Esophagus squamous epithelium (tissue), 5 donors: ENCODE results near the gene CMTM1. TPM values are rescaled to one million over a fixed set of nuclear protein-coding genes. Genes with fewer than 3 reads are reported as not detected.
"Not testable (repeated sequence)": the region's sequence is repeated elsewhere in the genome, so short reads cannot be mapped to it uniquely, and the experiment has no call there.

Experiments used
- DNase-seq: peaks from one replicate; lab custom pipeline; 2025; lab: John Stamatoyannopoulos, UW
- H3K27ac ChIP-seq, 4 donors: fragments of 200-600 bp; sonication (generic); one replicate each; pipeline ENCODE4 v1.5.1; 2016 to 2019; ENCODE audit warnings: mild to moderate bottlenecking in 1 of 4
- H3K27me3 ChIP-seq, 4 donors: fragments of 200-600 bp; sonication (generic); 1 replicate in 3 of 4; 2 replicates in 1 of 4; pipeline versions ENCODE4 v1.5.1 to v1.6.0; 2017 to 2021; ENCODE audit warnings: antibody characterized with exemption in 1 of 4
- H3K36me3 ChIP-seq, 3 donors: fragments of 200-600 bp; sonication (generic); one replicate each; pipeline ENCODE4 v1.5.1; 2016 to 2019
- H3K4me1 ChIP-seq, 3 donors: fragments of 200-600 bp; sonication (generic); one replicate each; pipeline ENCODE4 v1.5.1; 2017 to 2019
- H3K4me3 ChIP-seq, 4 donors: fragments of 200-600 bp; sonication (generic); 1 replicate in 3 of 4; 2 replicates in 1 of 4; pipeline ENCODE4 v1.5.1; 2016 to 2019; ENCODE audit warnings: mild to moderate bottlenecking in 2 of 4, moderate library complexity in 1 of 4
- H3K9me3 ChIP-seq, 3 donors: fragments of 200-600 bp; sonication (generic); one replicate each; pipeline ENCODE4 v1.5.1; 2016 to 2019
- POLR2A ChIP-seq, 4 donors: fragments of 450-650 bp; IDR thresholded peaks; one replicate each; pipeline ENCODE4 v1.6.1; 2017; ENCODE audit warnings: antibody characterized with exemption in 4 of 4, mild to moderate bottlenecking in 4 of 4, moderate library complexity in 3 of 4
- WGBS, 2 donors: methylation state at CpG; one replicate each; pipeline ENCODE4 v1.1.5; 2018; 5-methylcytosine and 5-hydroxymethylcytosine counted together
- intact Hi-C: fragments of 100-400 bp; cut with DNase I; formaldehyde crosslinking; loops from one replicate; pipeline ENCODE4 v1.15.0; 2022
- total RNA-seq, 4 donors: library from RNA; depleted of rRNA; stranded (reverse); fragments of >200 nt; gene quantifications; one replicate each; pipeline ENCODE4 v1.1.0, GENCODE V29; 2016
- TF ChIP-seq, protein P1 (sequence below), 6 experiments: fragments of 450-650 bp in 4 of 6; fragments of 200-600 bp in 2 of 6; sonication (generic) in 2 of 6; IDR thresholded peaks; one replicate each; pipeline ENCODE4 v1.5.1; 2016 to 2019; ENCODE audit warnings: antibody characterized with exemption in 6 of 6, mild to moderate bottlenecking in 4 of 6, moderate library complexity in 4 of 6
- donor health status: DM: yes; HTN: yes; CAD: no.

The CMTM1 gene
- total RNA-seq, 4 donors from 2014 or later = 1.3 to 1.5 TPM; not detected in 2

DNA sequence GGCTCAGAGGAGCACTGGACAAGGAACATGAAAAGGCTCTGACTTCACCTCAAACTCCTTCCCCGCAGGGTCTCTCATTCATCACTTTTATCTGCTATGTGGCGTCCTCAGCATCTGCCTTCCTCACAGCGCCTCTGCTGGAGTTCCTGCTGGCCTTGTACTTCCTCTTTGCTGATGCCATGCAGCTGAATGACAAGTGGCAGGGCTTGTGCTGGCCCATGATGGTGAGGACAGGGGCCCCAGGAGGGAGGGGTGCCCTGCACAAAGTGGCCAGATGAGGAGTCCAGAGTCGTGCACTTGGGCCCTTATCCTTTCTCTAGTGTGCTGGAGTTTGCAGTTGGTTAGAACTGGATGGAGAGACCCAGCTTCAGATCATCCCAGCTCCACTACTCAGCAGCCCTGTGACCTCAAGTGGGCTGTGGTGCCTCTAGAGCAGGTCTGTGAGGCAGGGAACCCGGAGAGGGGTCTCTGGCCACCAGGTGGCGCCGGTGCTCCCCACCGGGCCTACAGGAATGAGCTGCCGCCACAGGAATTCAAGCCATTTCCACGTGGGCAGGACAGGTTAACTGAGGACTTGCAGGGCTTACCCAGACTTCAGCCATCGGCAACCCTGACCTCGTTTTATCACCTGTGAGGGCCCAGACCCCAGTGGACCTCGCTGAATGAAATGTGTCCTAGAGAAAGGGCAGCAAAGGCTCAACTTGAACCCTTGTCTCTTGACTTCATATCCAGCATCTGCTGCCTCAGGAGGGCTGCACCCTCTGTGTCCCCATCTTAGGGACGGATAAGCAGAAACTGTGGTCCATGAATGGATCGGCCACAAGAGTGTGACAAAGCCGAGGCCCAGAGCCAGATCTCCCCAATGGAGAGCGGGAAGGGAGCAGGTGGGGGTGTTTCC, 42.3 kb downstream of the CMTM1 start:
- Histone ChIP-seq H3K4me3 (no peak overlapping the region), H3K36me3 (peaks cover 14 to 48% (median 26%) of the 10 kb centered on the region in 3 donors), H3K9me3 (no peaks in the 10 kb centered on the region), H3K27me3 (peaks cover 0 to 10% (median 0%) of the 10 kb centered on the region in 4 donors), H3K4me1 (peaks cover 19 to 51% (median 29%) of the 10 kb centered on the region in 3 donors), H3K27ac (peak overlapping the region in 3 of 4 donors; percentile 5 to 41 (median 14))
- no peak for DNase-seq
- WGBS, 2 donors = 50 to 52% methylated on average over 6 to 10 of the region's 17 CpGs
- intact Hi-C loops = loop anchor here (10.0 kb wide), 2 partner anchors 134 to 256 kb away; no protein-coding TSS in a partner anchor
- TF ChIP-seq, protein P1, sequence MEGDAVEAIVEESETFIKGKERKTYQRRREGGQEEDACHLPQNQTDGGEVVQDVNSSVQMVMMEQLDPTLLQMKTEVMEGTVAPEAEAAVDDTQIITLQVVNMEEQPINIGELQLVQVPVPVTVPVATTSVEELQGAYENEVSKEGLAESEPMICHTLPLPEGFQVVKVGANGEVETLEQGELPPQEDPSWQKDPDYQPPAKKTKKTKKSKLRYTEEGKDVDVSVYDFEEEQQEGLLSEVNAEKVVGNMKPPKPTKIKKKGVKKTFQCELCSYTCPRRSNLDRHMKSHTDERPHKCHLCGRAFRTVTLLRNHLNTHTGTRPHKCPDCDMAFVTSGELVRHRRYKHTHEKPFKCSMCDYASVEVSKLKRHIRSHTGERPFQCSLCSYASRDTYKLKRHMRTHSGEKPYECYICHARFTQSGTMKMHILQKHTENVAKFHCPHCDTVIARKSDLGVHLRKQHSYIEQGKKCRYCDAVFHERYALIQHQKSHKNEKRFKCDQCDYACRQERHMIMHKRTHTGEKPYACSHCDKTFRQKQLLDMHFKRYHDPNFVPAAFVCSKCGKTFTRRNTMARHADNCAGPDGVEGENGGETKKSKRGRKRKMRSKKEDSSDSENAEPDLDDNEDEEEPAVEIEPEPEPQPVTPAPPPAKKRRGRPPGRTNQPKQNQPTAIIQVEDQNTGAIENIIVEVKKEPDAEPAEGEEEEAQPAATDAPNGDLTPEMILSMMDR (IDR thresholded peaks at IDR 0.05) = peak; percentile 74 to 94 (median 86)
- no peak for TF ChIP-seq POLR2A (IDR thresholded peaks at IDR 0.05)

DNA sequence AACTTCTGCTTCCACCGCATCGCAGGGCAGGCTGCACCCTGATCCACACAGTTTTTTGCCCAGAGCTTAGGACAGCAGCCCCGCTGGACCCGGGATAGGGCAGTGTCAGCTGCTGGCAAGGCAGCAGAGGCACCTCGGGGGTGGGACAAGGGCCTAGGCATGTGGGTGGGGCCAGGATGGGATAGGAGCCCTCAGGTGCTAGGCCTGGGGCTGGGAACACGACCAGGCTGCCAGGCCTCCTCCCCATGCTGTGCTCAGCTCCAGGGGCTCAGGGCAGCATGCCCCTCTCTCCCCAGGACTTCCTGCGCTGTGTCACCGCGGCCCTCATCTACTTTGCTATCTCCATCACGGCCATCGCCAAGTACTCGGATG, 42.9 kb downstream of the CMTM1 start:
- H3K27me3 ChIP-seq = peaks cover 0 to 10% (median 0%) of the 10 kb centered on the region in 4 donors
- WGBS, 2 donors = 67 to 80% methylated on average over 1 to 4 of the region's 12 CpGs
- DNase-seq = no peak
- peaks cover 14 to 45% (median 24%) of the 10 kb centered on the region in 3 donors for H3K4me1 ChIP-seq
- H3K9me3 ChIP-seq = no peaks in the 10 kb centered on the region
- no peak overlapping the region for H3K4me3 ChIP-seq
- H3K27ac ChIP-seq = peak overlapping the region in 3 of 4 donors; percentile 5 to 41 (median 14)
- peaks cover 14 to 54% (median 26%) of the 10 kb centered on the region in 3 donors for H3K36me3 ChIP-seq
- intact Hi-C loops = loop anchor here (10.0 kb wide), 2 partner anchors 134 to 256 kb away; no protein-coding TSS in a partner anchor
- TF ChIP-seq, protein P1 (IDR thresholded peaks at IDR 0.05) = no peak
- no peak for TF ChIP-seq POLR2A (IDR thresholded peaks at IDR 0.05)

DNA sequence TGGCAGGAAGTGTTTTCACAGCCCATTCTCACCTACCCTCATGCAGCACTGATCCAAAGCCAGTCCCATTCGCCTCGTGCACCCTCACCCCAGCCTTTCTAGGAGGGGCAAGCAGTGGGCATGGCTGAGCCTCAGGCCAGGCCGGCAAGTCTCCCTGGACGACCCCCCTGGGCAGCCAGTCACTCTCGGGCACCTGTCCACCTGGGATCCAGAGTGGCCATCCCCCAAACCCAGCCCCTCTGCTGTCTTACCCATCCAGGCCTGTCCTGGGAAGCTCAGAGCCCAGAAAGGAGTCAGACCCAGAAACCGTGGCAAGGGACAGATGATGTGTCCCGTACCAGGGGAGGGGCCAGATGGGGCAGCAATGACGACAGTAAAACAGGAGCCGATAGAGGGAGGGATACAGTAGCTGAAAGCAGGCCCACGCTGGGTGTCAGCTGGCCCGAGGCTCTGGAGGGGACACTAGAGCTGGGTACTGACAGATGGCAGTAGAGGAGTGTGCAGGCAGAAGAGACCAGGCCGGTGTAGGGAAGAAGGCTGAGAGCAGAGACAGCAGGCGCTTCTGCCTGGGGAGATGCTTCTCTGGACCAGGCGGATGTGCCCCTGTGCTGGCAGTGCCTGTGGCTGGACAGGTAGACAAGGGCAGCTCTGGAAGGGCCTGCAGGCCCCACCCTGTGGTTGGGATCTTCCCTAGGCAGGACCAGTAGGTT, 44.0 kb downstream of the CMTM1 start:
- Histone ChIP-seq H3K36me3 (peaks cover 14 to 66% (median 26%) of the 10 kb centered on the region in 3 donors), H3K27ac (no peak overlapping the region), H3K4me3 (no peak overlapping the region), H3K27me3 (no peaks in the 10 kb centered on the region), H3K9me3 (no peaks in the 10 kb centered on the region), H3K4me1 (peaks cover 11 to 35% (median 23%) of the 10 kb centered on the region in 3 donors)
- WGBS, 2 donors = 92 to 95% methylated on average over 6 to 10 of the region's 14 CpGs
- no peak for DNase-seq
- intact Hi-C loops = no loop called here
- TF ChIP-seq, protein P1 (IDR thresholded peaks at IDR 0.05) = no peak
- TF ChIP-seq POLR2A (IDR thresholded peaks at IDR 0.05) = no peak

DNA sequence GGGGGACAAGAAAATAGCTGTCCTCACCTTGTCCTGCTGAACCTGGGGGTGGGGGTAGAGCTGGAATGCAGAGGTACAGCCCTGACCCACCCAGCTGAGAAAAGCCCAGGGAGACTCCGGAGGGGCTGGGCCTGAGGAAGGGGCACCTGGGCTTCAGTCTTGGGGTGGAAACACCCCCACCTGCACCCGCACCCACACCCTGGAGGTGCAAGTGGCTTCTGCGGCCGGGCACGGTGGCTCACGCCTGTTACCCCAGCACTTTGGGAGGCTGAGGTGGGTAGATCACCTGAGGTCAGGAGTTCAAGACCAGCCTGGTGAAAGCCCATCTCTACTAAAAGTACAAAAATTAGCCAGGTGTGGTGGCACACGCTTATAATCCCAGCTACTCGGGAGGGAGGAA, 45.7 kb downstream of the CMTM1 start:
- H3K27ac ChIP-seq, H3K27me3 ChIP-seq, H3K9me3 ChIP-seq, intact Hi-C loops, H3K4me3 ChIP-seq, DNase-seq: not testable (repeated sequence)
- H3K4me1 ChIP-seq = peaks cover 3 to 20% (median 9%) of the 10 kb centered on the region in 3 donors
- H3K36me3 ChIP-seq = peaks cover 14 to 82% (median 26%) of the 10 kb centered on the region in 3 donors
- 85 to 90% methylated on average over 7 of the region's 8 CpGs for WGBS, 2 donors

DNA sequence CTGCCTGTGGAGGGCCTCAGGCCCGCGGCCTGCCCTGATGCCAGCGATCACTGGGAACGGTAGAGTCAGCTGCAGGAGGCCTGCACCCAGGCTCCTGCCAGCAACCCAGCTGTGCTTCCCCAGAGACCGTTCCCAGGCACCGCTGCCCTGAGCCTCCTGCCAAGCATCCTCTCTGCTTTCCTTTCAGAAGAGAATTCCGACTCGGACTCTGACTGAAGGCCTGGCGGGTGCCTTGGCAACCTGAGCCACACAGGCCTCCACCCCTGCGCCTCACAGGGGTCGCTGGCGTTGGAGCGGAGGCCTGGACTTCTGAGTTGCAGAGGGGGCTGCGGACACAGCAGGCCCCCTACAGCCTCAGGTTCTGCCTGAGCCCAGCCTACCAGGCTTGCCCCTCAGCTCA, 46.2 kb downstream of the CMTM1 start:
- H3K9me3 ChIP-seq = no peaks in the 10 kb centered on the region
- TF ChIP-seq, protein P1 (IDR thresholded peaks at IDR 0.05) = no peak
- no peak for TF ChIP-seq POLR2A (IDR thresholded peaks at IDR 0.05)
- peaks cover 14 to 82% (median 26%) of the 10 kb centered on the region in 3 donors for H3K36me3 ChIP-seq
- no peak overlapping the region for H3K27ac ChIP-seq
- WGBS, 2 donors = 87 to 93% methylated on average over 6 to 7 of the region's 14 CpGs
- peaks cover 3 to 23% (median 9%) of the 10 kb centered on the region in 3 donors for H3K4me1 ChIP-seq
- no peak overlapping the region for H3K4me3 ChIP-seq
- intact Hi-C loops = no loop called here
- no peak for DNase-seq
- H3K27me3 ChIP-seq = no peaks in the 10 kb centered on the region
